ENCODE results near the gene PORCN. TPM values are rescaled to one million over a fixed set of nuclear protein-coding genes. Genes with fewer than 3 reads are reported as not detected.
"Not testable (repeated sequence)": the region's sequence is repeated elsewhere in the genome, so short reads cannot be mapped to it uniquely, and the experiment has no call there.

PORCN gene
- polyA plus RNA-seq, 6 donors from 2014 or later, result 1.5 to 12.2 (median 9.0) TPM

DNA sequence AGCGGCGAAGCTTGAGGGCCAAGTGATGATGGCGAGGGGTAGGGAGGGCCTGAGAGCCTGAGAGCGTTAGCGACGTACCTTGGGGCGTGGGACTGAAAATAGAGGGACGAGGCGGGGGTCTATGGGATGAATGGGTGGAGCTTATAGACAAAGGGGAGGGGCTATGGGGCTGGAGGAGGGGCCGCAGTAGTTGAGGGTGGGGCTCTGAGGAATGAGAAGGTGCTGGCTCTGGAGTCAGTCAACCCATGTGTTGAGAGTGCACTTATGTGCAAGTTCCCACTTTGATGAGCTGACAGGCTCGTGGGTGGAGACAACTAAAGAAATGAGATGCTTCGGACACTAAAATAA is 31.2 kb downstream of the PORCN start:
- Mint-ChIP-seq H3K27ac (peak overlapping the region; percentile 89 to 99 (median 97)), H3K9me3 (peaks cover 0 to 5% (median 0%) of the 10 kb centered on the region in 7 donors), H3K4me3 (peak overlapping the region; percentile 80 to 97 (median 91)), H3K36me3 (no peaks in the 10 kb centered on the region), H3K27me3 (no peaks in the 10 kb centered on the region), H3K4me1 (peaks cover 9 to 16% (median 14%) of the 10 kb centered on the region in 3 donors)
- DNase-seq (peak; percentile 63), ATAC-seq (ENCODE audit: low read depth in 2 of 2) (peak; percentile 51 to 55)

- peak; percentile 1 for DNase-seq
- H3K4me3 Mint-ChIP-seq, result peak overlapping the region; percentile 80 to 97 (median 91)
Measured at GRCh38 chrX:48540480-48540879, 31.7 kb downstream of the PORCN start.

DNA sequence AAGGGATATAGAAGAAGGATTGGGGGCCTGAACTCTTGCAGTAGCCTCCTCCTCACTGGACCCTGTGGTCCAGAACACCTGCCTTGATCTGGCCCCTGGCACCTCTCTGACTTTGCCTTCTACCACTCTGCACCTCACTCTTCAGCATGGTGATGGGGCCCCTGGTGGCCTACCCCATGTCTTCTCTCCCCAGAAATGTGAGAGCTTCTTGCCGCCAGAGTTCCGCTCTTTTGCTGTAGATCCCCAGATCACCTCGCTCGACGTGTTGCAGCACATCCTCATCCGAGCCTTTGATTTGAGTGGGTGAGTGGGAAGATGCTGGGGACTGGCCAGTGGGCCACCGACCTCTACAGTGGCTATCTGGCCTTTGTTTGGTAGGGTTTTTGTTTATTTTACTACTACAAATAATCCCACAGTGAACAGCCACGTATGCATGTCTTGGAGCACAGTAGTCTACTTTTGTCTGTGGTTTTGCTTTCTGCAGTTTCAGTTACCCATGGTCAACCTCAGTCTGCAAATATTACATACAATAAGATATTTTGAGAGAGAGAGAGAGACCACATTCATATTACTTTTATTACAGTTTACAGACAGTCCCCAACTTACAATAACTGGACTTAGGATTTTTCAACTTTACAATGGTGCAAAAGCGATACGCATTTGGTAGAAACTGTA is 32.5 kb downstream of the PORCN start:
- peak overlapping the region in 3 of 6 donors; percentile 18 to 99 (median 89) for H3K27ac Mint-ChIP-seq
- H3K9me3 Mint-ChIP-seq, result peaks cover 0 to 5% (median 0%) of the 10 kb centered on the region in 7 donors
- H3K36me3 Mint-ChIP-seq, result no peaks in the 10 kb centered on the region
- H3K4me3 Mint-ChIP-seq, result peak overlapping the region in 6 of 8 donors; percentile 8 to 93 (median 66)
- no peak for ATAC-seq (ENCODE audit: low read depth in 2 of 2)
- DNase-seq, result no peak
- H3K4me1 Mint-ChIP-seq, result peaks cover 9 to 16% (median 14%) of the 10 kb centered on the region in 3 donors
- no peaks in the 10 kb centered on the region for H3K27me3 Mint-ChIP-seq

More at GRCh38 chrX:48540480-48540879, 31.7 kb downstream of the PORCN start:
- no peak for ATAC-seq (ENCODE audit: low read depth in 2 of 2)
- Mint-ChIP-seq H3K4me1 (peaks cover 9 to 16% (median 14%) of the 10 kb centered on the region in 3 donors), H3K27me3 (no peaks in the 10 kb centered on the region), H3K36me3 (no peaks in the 10 kb centered on the region), H3K27ac (peak overlapping the region in 5 of 6 donors; percentile 89 to 99 (median 97)), H3K9me3 (peaks cover 0 to 5% (median 0%) of the 10 kb centered on the region in 7 donors)

DNA sequence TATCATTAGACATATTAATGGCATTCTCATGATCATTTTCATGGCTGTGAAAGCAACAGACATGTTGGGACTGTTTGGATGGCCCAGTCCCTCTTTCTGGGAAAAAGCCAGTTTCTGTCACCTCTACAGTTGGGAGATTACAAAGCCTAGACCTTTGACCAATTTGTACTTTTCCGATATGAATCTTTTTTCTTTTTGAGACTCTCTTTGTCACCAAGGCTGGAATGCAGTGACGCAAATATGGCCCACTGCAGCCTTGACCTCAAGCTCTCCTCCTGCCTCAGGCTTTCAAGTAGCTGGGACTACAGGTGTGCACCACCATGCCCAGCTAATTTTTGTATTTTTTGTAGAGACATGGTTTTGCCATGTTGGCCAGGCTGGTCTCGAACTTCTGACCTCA is 40.1 kb downstream of the PORCN start:
- Mint-ChIP-seq H3K36me3 (no peaks in the 10 kb centered on the region), H3K27ac (peak overlapping the region in 1 of 6 donors; percentile 82), H3K9me3 (no peaks in the 10 kb centered on the region), H3K4me1 (no peaks in the 10 kb centered on the region), H3K4me3 (no peak overlapping the region), H3K27me3 (no peaks in the 10 kb centered on the region)
- DNase-seq (no peak), ATAC-seq (ENCODE audit: low read depth in 2 of 2) (no peak)

DNA sequence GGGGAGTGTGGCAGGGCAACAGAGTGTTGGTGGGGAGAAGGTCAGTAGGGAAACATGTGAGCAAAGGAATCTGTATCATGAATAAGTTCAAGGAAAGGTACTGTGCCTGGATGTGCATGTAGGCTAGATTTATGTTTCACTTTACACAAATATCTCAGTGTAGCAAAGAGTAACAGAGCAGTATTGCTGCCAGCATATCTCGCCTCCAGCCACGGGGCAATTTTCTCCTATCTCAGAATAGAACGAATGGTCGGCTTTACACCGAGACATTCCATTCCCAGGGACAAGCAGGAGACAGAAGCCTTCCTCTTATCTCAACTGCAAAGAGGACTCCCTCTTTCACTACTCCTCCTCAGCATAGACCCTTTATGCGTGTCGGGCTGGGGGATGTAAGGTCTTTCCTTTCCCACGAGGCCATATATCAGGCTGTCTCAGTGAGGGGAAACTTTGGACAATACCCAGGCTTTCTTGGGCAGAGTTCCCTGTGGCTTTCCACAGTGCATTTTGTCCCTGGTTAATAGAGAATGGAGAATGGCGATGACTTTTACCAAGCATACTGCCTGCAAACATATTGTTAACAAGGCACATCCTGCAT is 47.0 kb downstream of the PORCN start:
- ATAC-seq (ENCODE audit: low read depth in 2 of 2); H3K36me3 Mint-ChIP-seq; H3K27me3 Mint-ChIP-seq: not testable (repeated sequence)

GRCh38 chrX:48558271-48558670 is 49.5 kb downstream of the PORCN start:
- Mint-ChIP-seq H3K9me3 (peaks cover 0 to 2% (median 0%) of the 10 kb centered on the region in 7 donors), H3K27ac (no peak overlapping the region)

More for the DNA sequence above, 47.0 kb downstream of the PORCN start:
- H3K27ac Mint-ChIP-seq, H3K4me3 Mint-ChIP-seq, H3K4me1 Mint-ChIP-seq, DNase-seq, H3K9me3 Mint-ChIP-seq: not testable (repeated sequence)

DNA sequence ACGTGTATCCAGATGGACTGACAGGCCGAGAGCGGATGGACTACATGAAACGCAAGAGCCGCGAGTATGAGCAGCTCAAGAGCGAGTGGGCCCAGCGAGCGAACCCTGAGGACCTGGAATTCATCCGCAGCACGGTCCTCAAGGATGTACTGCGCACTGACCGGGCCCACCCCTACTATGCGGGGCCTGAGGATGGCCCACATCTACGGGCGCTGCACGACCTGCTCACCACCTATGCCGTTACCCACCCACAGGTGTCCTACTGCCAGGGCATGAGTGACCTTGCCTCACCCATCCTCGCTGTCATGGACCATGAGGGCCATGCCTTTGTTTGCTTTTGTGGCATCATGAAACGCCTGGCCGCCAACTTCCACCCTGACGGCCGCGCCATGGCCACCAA is 50.8 kb downstream of the PORCN start:
- peaks cover 0 to 5% (median 3%) of the 10 kb centered on the region in 3 donors for H3K4me1 Mint-ChIP-seq
- DNase-seq, result no peak
- H3K36me3 Mint-ChIP-seq, result peaks cover 0 to 6% of the 10 kb centered on the region in 2 donors
- no peaks in the 10 kb centered on the region for H3K27me3 Mint-ChIP-seq
- no peak overlapping the region for H3K4me3 Mint-ChIP-seq
- peaks cover 0 to 2% (median 0%) of the 10 kb centered on the region in 7 donors for H3K9me3 Mint-ChIP-seq
- H3K27ac Mint-ChIP-seq, result peak overlapping the region in 2 of 6 donors; percentile 14 to 75
- ATAC-seq (ENCODE audit: low read depth in 2 of 2), result no peak

More at GRCh38 chrX:48558271-48558670, 49.5 kb downstream of the PORCN start:
- ATAC-seq (ENCODE audit: low read depth in 2 of 2), result no peak
- H3K27me3 Mint-ChIP-seq, result no peaks in the 10 kb centered on the region
- DNase-seq, result no peak
- peaks cover 0 to 8% of the 10 kb centered on the region in 2 donors for H3K36me3 Mint-ChIP-seq
- H3K4me3 Mint-ChIP-seq, result no peak overlapping the region
- peaks cover 0 to 5% (median 4%) of the 10 kb centered on the region in 3 donors for H3K4me1 Mint-ChIP-seq

DNA sequence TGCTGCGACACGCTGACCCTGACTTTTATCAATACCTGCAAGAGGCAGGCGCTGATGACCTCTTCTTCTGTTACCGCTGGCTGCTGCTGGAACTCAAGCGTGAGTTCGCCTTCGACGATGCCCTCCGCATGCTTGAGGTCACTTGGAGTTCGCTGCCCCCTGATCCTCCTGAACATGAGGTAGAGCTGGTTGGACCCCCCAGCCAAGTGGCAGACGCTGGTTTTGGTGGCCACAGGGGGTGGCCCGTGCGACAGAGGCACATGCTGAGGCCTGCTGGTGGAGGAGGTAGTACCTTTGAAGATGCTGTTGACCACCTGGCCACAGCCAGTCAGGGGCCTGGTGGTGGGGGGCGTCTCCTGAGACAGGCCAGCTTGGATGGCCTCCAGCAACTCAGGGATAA is 51.3 kb downstream of the PORCN start:
- Mint-ChIP-seq H3K9me3 (peaks cover 0 to 1% (median 0%) of the 10 kb centered on the region in 7 donors), H3K27me3 (no peaks in the 10 kb centered on the region), H3K36me3 (peaks cover 0 to 1% of the 10 kb centered on the region in 2 donors), H3K4me3 (no peak overlapping the region), H3K27ac (peak overlapping the region in 1 of 6 donors; percentile 76), H3K4me1 (peaks cover 0 to 5% (median 0%) of the 10 kb centered on the region in 3 donors)
- DNase-seq, result no peak
- ATAC-seq (ENCODE audit: low read depth in 2 of 2), result no peak

DNA sequence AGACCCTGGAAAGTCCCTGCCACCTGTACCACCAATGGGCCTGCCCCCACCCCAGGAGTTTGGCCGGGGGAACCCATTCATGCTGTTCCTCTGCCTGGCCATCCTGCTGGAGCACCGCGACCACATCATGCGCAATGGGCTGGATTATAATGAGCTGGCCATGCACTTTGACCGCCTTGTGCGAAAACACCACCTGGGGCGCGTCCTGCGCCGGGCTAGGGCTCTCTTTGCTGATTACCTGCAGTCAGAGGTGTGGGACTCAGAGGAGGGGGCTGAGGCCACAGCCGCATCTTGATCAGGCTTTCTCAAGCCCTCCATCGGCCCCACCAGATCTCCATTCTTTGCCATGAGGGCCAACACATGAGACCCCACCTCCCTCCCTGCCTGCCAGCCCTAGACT is 51.9 kb downstream of the PORCN start:
- peaks cover 0 to 5% (median 0%) of the 10 kb centered on the region in 3 donors for H3K4me1 Mint-ChIP-seq
- ATAC-seq (ENCODE audit: low read depth in 2 of 2) (no peak), DNase-seq (no peak)
- no peaks in the 10 kb centered on the region for H3K27me3 Mint-ChIP-seq
- H3K36me3 Mint-ChIP-seq, result no peaks in the 10 kb centered on the region
- peak overlapping the region in 1 of 6 donors; percentile 71 for H3K27ac Mint-ChIP-seq
- no peak overlapping the region for H3K4me3 Mint-ChIP-seq
- H3K9me3 Mint-ChIP-seq, result peaks cover 0 to 1% (median 0%) of the 10 kb centered on the region in 7 donors

DNA sequence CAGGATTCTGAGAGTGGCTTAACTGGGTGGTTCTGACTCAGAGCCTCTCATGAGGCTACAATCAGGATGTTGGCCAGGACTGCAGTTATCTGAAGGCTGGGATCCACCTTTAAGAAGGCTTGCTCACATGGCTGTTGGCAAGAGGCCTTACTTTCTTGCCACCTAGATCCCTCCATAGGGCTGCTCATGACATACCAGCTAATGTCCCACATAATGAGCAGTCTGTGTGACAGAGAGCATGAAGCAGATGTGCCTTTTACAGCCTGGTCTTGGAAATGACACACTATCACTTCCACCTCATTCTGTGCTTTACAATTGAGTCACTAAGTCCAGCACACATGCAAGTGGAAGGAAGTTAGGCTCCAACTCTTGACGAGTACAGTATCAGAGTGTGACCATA is 61.2 kb downstream of the PORCN start:
- H3K4me3 Mint-ChIP-seq, result no peak overlapping the region
- peaks cover 0 to 6% of the 10 kb centered on the region in 2 donors for H3K36me3 Mint-ChIP-seq
- no peaks in the 10 kb centered on the region for H3K27me3 Mint-ChIP-seq
- ATAC-seq (ENCODE audit: low read depth in 2 of 2) (no peak), DNase-seq (no peak)
- H3K27ac Mint-ChIP-seq, result no peak overlapping the region
- peaks cover 0 to 2% (median 0%) of the 10 kb centered on the region in 7 donors for H3K9me3 Mint-ChIP-seq
- peaks cover 2 to 13% (median 5%) of the 10 kb centered on the region in 3 donors for H3K4me1 Mint-ChIP-seq

Other genes starting within 250 kb of the PORCN start
- not detected for gene SSX3, start 152.3 kb upstream of the PORCN start, polyA plus RNA-seq (ENCODE audit: low read depth in 6 of 6)
- gene SSX4, start 125.5 kb upstream of the PORCN start, polyA plus RNA-seq (ENCODE audit: low read depth in 6 of 6), result not detected
- not detected for gene SSX4B, start 97.0 kb upstream of the PORCN start, polyA plus RNA-seq (ENCODE audit: low read depth in 6 of 6)
- 10 to 100 TPM in 1 of 6 donors, 1 to 10 TPM in 5; 6.4 to 11.8 (median 8.5) TPM for gene SLC38A5, start 38.7 kb upstream of the PORCN start, polyA plus RNA-seq (ENCODE audit: low read depth in 6 of 6)
- gene FTSJ1, start 32.8 kb upstream of the PORCN start, polyA plus RNA-seq (ENCODE audit: low read depth in 6 of 6), result 10 to 100 TPM; 45.1 to 72.0 (median 57.5) TPM
- 10 to 100 TPM; 54.3 to 83.5 (median 64.1) TPM for gene EBP, start 12.8 kb downstream of the PORCN start, polyA plus RNA-seq (ENCODE audit: low read depth in 6 of 6)
- 10 to 100 TPM; 14.5 to 24.4 (median 21.2) TPM for gene TBC1D25, start 30.7 kb downstream of the PORCN start, polyA plus RNA-seq (ENCODE audit: low read depth in 6 of 6)
- gene RBM3, start 65.5 kb downstream of the PORCN start, polyA plus RNA-seq (ENCODE audit: low read depth in 6 of 6), result 100 to 1,000 TPM; 231 to 340 (median 264) TPM
- 10 to 100 TPM; 54.4 to 85.0 (median 61.3) TPM for gene WDR13, start 88.5 kb downstream of the PORCN start, polyA plus RNA-seq (ENCODE audit: low read depth in 6 of 6)
- 10 to 100 TPM; 12.7 to 27.8 (median 19.4) TPM for gene WAS, start 174.8 kb downstream of the PORCN start, polyA plus RNA-seq (ENCODE audit: low read depth in 6 of 6)
- gene SUV39H1, start 187.7 kb downstream of the PORCN start, polyA plus RNA-seq (ENCODE audit: low read depth in 6 of 6), result 10 to 100 TPM in 3 of 6 donors, 1 to 10 TPM in 3; 6.6 to 13.3 (median 10.1) TPM

Measured in naive B cell (primary cell).